ENCODE results near the gene FGF6. TPM values are rescaled to one million over a fixed set of nuclear protein-coding genes. Genes with fewer than 3 reads are reported as not detected.

FGF6 gene
- not detected in 2 replicates for total RNA-seq (2013; cell fraction: nucleolus; rRNA removed)
- total RNA-seq (2014; rRNA removed) (not detected in 2 replicates), total RNA-seq (2014; rRNA removed; fragmentation: Illumina TruSeq; extraction: Trizol) (not detected in 2 replicates), total RNA-seq (2021) (not detected in 2 replicates), polyA plus RNA-seq (2011; rRNA removed) (not detected in 2 replicates), polyA plus RNA-seq (2014; fragmentation: Illumina TruSeq; extraction: Trizol) (not detected in 2 replicates), polyA plus RNA-seq (2014; fragmentation: Nextera tagmentation; extraction: Ambion mirVana) (not detected), polyA plus RNA-seq (2014; rRNA removed) (not detected in 2 replicates), polyA plus RNA-seq (2016; fragmentation: Nextera tagmentation; extraction: Ambion mirVana) (not detected), polyA minus RNA-seq (2011; rRNA and poly(A)+ RNA removed) (not detected in 2 replicates), Bru-seq, nascent RNA (not detected), BruChase-seq, experiment 1, labeled RNA remaining after a 6-hour chase (not detected), BruChase-seq, experiment 2, labeled RNA remaining after a 2-hour chase (not detected)
- not detected for polyA plus RNA-seq (2011; ENCODE audit: low read depth)
- not detected in 2 replicates for polyA plus RNA-seq (2011; cell fraction: cytosol; rRNA removed)
- not detected in 2 replicates for polyA plus RNA-seq (2011; cell fraction: nucleus; rRNA removed)
- polyA plus RNA-seq (2012): not detected in 2 replicates
- polyA minus RNA-seq (2011; cell fraction: cytosol; rRNA and poly(A)+ RNA removed): not detected in 2 replicates
- not detected in 2 replicates for polyA minus RNA-seq (2011; cell fraction: nucleus; rRNA and poly(A)+ RNA removed)
- long read RNA-seq, experiment 1: 0 reads
- long read RNA-seq, experiment 2: 0 reads

- no peaks in the 10 kb centered on the region for H3K9me3 ChIP-seq (replicated peaks; ENCODE audit: control insufficient read depth, insufficient read depth, low read length)
- in situ Hi-C loops (cut with MboI) (no loop called here), intact Hi-C loops (cut with micrococcal nuclease; ENCODE audit: unreplicated experiment) (no loop called here)
- peaks cover 0 to 2% of the 10 kb centered on the region in 2 experiments; a peak in 2 of 4 replicates for H3K27me3 ChIP-seq (replicated peaks in 1 of 2; ENCODE audit: control insufficient read depth in 2 of 2, insufficient read depth in 2 of 2, low read length in 1 of 2)
- ChIA-PET RAD21 (ENCODE audit: unreplicated experiment) (interaction anchor here (0.9 kb wide), 1 partner anchor 313 kb away, joined by 3 read pairs; no protein-coding TSS in a partner anchor), POLR2A (no interaction called here), SMC1A (ENCODE audit: uncharacterized antibody, unreplicated experiment) (no interaction called here), CTCF (no interaction called here)
- BruUV-seq (replicated peaks): no TSS peak
- ATAC-seq (no peak), DNase-seq (ENCODE audit: low read depth, low spot score) (no peak), FAIRE-seq (no peak)
- no peaks in the 10 kb centered on the region for H3K4me1 ChIP-seq (ENCODE audit: control insufficient read depth, insufficient read depth, low read length)
- H3K4me2 ChIP-seq (ENCODE audit: control insufficient read depth, insufficient read depth): no peak within 1 kb of the TSS
- H4K20me1 ChIP-seq (ENCODE audit: control insufficient read depth, insufficient read depth): no peaks in the 10 kb centered on the region
- H3K27ac ChIP-seq (ENCODE audit: control insufficient read depth, insufficient read depth): no peak within 1 kb of the TSS
- H3K79me2 ChIP-seq (ENCODE audit: control insufficient read depth, insufficient read depth, low read length): no peaks in the 10 kb centered on the region
- H3K36me3 ChIP-seq (ENCODE audit: control insufficient read depth in 2 of 2, insufficient read depth in 2 of 2, low read length in 1 of 2): no peaks in the 10 kb centered on the region
- H3K4me3 ChIP-seq: no peak within 1 kb of the TSS
- H3K9ac ChIP-seq (ENCODE audit: control insufficient read depth, insufficient read depth, low read length): no peak within 1 kb of the TSS
- H2AFZ ChIP-seq (ENCODE audit: control insufficient read depth, low read depth, low read length): no peak within 1 kb of the TSS
- WGBS (ENCODE audit: insufficient coverage, insufficient replicate concordance, low lambda C conversion rate, missing lambda C conversion rate): 61% methylated on average over 41 of the region's 42 CpGs
- TF ChIP-seq BRCA1 (IDR thresholded peaks at IDR 0.05; ENCODE audit: low read depth, low read length): no peak
- TF ChIP-seq USF2 (IDR thresholded peaks at IDR 0.05; ENCODE audit: borderline replicate concordance, low read depth, low read length): no peak
- TF ChIP-seq ZZZ3 (IDR thresholded peaks at IDR 0.05; ENCODE audit: control insufficient read depth, insufficient read length, low read depth): no peak
Observed at GRCh38 chr12:4445156-4446101, at the start of gene FGF6. TSS of gene FGF6 (minus strand) at chr12:4445815. CDS start at chr12:4445570, 245 bp downstream.

Data from GM12878 (cell line).